NCI-H748 (cell line): ENCODE results near the gene PCYT1A.
A peak's percentile ranks its signal among the peaks of the same experiment; 100 is the strongest.

Experiments
- DNase-seq: peaks from one replicate; lab custom pipeline; 2025; ENCODE audit not compliant: unreplicated experiment; lab: John Stamatoyannopoulos, UW

Gene PCYT1A

GRCh38 chr3:196238612-196239560, 48.6 kb downstream of the PCYT1A start:
- no peak for DNase-seq

- no peak for DNase-seq
Observed at GRCh38 chr3:196237203-196237602, 50.3 kb downstream of the PCYT1A start.

- no peak for DNase-seq
Observed at GRCh38 chr3:196236223-196236622, 51.3 kb downstream of the PCYT1A start.

DNA sequence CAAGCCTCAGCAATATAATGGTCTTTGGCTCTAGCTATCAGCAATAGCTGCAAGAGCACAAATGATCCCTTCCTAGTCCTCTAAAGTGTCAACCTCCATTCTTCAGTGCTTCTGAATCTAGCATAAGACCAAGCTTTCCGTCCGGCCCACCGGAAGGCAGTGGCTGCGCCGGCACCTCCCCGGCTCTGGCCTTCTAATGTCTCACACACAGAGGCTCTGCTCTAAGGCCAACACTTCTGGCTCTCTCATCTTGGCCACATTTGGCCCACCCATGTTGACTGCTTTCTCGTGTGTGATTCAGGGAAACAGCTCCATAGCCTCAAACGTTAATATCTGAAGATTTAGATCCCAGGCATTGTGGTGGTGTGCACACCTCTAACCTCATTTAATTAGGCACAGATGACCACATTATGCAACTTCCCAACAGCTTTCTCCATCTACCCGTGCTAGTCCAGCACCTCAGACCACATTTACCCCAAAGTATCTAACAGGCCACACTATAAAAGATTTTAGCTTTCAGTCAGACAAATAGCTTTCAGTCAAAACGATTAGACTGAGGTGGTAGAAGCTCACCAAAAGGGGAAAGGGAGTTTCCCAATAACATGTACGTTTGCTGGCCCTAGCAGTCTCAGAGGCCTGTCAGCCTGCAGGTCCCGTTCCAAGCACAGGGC, 51.9 kb downstream of the PCYT1A start:
- DNase-seq = no peak

GRCh38 chr3:196232882-196233251, 54.7 kb downstream of the PCYT1A start:
- no peak for DNase-seq

GRCh38 chr3:196232154-196232881, 55.2 kb downstream of the PCYT1A start:
- DNase-seq = no peak

- no peak for DNase-seq
Observed at GRCh38 chr3:196227629-196228493, 59.7 kb downstream of the PCYT1A start.

GRCh38 chr3:196227121-196227561, 60.4 kb downstream of the PCYT1A start:
- no peak for DNase-seq

DNA sequence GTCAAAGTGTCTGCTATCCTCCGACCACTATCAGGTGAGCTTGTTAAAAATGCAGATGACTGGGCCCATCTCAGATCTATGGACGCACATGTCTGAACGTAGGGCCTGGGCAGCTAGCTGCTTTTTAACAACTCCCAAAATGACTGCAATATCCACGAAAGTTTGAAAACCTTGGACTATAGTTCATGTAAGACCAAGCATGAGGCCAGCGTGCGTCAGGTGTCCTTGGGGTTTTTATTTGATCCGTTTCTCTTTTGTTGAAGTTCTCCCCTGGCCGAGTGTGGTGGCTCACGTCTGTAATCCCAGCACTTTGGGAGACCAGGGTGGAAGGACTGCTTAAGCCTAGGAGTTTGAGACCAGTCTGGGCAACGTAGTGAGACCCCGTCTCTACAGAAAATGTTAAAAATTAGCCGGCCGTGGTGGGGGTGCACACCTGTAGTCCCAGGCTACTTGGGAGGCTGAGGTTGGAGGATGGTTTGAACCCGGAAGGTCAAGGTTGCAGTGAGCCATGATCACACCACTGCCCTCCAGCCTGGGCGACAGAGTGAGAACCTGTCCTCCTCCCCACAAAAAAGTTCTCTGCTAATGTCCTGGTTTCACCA, 61.7 kb downstream of the PCYT1A start:
- no peak for DNase-seq

GRCh38 chr3:196225086-196225485, 62.4 kb downstream of the PCYT1A start:
- DNase-seq = no peak

DNA sequence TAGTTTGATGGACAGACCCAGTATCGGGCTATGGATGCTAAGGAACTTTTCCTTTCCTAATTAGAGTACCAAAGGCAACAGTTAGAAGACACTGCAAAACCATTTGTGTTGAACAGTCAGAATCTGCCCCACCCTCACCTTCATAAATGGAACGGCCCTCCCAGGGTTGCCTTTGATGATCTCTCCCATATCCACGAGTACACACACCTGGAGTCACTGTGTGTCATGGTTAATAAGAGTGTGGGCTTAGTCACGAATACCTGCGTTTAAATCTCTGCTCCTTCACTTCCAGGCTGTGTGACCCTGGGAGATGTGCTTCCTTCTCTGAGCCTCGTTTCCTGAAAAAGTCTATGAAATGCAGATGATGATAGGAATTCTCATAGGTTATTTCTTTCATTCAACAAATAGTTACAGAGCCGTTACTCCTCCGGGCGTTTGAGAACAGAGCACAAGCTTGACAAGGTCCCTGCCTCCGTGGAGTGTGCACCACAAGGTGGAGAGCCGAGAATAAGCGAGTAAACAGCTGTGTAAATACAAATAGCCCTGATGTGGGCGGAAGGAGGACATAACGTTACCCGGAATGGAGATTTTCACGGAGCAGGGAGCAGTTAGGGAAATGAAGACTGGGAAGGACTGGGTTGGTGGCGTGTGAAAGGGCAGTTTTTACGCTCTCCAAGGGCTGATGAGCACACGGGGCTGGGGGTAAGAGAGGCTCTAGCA, 64.5 kb downstream of the PCYT1A start:
- peak; percentile 41 for DNase-seq

DNA sequence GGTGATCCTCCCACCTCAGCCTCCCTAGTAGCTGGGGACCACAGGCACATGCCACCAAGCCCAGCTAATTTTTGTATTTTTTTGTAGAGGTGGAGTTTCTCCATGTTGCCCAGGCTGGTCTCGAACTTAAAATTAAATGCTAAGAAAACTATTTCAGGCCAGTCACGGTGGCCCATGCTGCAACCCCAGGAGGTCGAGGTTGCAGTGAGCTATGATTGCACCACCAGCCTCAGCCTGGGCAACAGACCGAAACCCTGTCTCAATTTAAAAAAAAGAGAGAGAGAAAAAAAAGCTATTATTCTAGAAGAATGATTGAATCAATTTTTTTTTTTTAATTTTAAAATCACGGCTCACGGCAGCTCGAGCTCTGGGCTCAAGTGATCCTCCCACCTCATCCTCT, 66.5 kb downstream of the PCYT1A start:
- DNase-seq = no peak

DNA sequence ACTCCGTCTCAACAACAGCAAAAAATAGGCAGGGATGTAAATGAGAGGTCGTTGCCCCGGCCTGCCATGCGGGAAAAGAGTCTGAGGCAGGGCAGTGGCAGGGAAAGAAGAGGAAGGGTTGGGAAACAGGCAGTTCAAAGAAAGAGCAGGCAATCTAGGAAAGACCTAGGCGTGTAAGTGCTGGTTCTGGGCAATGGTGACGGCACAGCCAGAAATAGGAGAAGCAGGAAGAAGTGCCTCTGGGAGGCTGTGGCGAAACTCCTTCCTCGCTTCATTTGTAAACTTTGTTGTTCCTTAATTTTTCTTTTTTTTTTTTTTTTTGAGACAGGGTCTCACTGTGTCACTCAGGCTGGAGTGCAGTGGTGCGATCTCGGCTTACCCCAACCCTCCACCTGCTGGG, 66.9 kb downstream of the PCYT1A start:
- no peak for DNase-seq

GRCh38 chr3:196219970-196220311, 67.6 kb downstream of the PCYT1A start:
- no peak for DNase-seq

DNA sequence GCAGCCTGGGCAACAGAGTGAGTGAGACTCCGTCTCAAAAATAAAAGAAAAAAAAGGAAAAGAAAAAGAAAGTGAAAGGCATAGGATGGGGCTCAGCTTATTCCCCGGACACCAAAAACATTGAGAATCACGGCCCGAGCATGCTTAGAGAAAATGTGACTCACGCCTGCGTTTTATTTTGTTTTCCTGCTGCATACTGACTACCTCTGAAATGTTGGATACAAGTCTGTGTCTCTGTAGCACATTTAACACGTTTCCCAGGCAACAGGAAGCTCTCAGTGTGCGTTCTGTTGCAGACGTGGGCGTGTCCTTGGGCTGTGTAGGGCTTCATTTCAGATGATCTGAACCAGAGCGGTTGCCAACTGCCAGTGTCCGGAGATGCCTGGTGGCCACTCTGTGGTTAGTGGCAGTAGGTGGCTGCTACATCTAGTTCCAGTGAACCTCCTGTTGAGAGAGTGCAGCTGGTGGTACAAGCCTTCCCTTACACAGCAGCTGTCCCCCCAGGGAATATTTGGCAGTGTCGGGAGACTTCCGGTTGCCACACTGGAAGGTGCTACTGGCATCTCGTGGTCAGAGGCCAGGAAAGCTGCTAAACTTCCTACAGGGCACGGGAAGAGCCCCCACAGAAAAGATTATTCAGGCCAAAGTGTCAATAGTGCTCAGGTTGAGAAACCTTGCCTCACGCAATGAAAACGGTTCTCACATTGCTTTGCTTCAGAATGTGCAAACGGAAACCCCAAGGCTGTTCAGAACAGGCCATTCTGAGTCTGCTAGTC, 68.1 kb downstream of the PCYT1A start:
- peak; percentile 86 for DNase-seq

- peak; percentile 74 for DNase-seq
Observed at GRCh38 chr3:196218155-196218712, 69.3 kb downstream of the PCYT1A start.

DNA sequence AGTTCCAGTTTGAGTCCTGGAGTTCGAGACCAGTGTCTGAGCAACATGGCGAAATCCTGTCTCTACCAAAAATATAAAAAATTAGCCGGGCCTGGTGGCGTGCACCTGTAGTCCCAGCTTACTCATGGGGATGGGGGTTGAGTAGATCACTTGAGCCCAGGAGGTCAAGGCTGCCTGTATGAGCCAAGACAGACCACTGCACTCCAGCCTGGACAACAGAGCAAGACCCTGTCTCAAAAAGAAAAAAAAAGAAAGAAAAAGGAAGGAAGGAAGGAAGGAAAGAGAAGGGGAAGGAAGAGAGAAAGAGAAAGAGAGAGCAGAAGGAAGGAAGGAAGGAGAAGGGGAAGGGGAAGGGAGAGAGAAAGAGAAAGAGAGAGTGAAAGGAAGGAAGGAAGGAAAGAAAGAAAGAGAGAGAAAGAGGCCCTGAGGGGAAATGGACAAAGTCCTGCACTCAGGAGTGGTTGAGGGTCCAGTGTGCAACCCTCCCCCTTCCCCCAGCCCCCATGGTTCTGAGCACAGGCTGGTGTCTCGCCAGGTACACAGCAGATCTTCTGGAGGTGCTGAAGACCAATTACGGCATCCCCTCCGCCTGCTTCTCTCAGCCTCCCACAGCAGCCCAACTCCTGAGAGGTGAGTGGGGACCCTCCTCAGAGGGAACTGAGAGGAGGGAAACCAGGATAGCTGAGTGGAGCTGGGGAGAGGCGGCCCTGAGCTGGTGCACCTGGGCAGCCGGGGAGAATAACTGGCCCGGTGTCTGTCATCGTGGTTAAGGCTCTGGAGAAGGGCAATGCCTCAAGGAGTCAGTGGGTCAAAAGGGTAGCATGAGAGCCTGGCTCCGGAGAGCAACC, 70.0 kb downstream of the PCYT1A start:
- no peak for DNase-seq
